HepG2 (cell line): ENCODE measurements around the gene GAD2. TPM values are rescaled to one million over a fixed set of nuclear protein-coding genes. Genes with fewer than 3 reads are reported as not detected.

Experiments
- ATAC-seq: fragments of 200-7000 bp; cut with Tn5 transposase; 3 replicates; pipeline ENCODE4 v1.9.1; 2020; ENCODE audit warnings: mild to moderate bottlenecking, moderate library complexity
- BruUV-seq: library from RNA; stranded (reverse); fragments of 400-500 nt; replicated peaks from 2 replicates; lab custom pipeline; 2021; lab: Mats Ljungman, UMichigan
- CTCF ChIA-PET: fragments of 300-600 bp; formaldehyde crosslinking; extraction: SDS; loops from one replicate; lab custom pipeline; 2021; ENCODE audit warnings: low total read pairs, inconsistent platforms, low intra/inter-chr PET ratio; lab: Yijun Ruan, JAX
- POLR2A ChIA-PET: fragments of 350-600 bp; sonication (Branson Sonifier 250); formaldehyde crosslinking; loops from one replicate; lab custom pipeline; 2020; ENCODE audit warnings: antibody characterized with exemption, inconsistent platforms; lab: Yijun Ruan, JAX
- DNase-seq: peaks from one replicate; pipeline ENCODE4 v3.0.0-alpha.2; 2015; ENCODE audit warnings: low spot score
- FAIRE-seq: peaks from 3 replicates; lab custom pipeline; 2011; peaks lifted over from hg19 to GRCh38; lab: Jason Lieb, UNC
- H2AFZ ChIP-seq: one replicate; pipeline ENCODE4 v1.6.1; 2011; ENCODE audit warnings: low read length, inconsistent platforms
- H3K27ac ChIP-seq: fragments of 300-600 bp; 3 replicates; pipeline ENCODE4 v1.8.0; 2011; ENCODE audit warnings: mixed run types, mild to moderate bottlenecking, mixed read lengths, low read length, inconsistent platforms; ENCODE audit not compliant: insufficient read depth; ENCODE audit errors: extremely low read length
- H3K27me3 ChIP-seq, 2 experiments: fragments of 200-600 bp in 1 of 2; 2 replicates in 1 of 2; 3 replicates in 1 of 2; pipeline versions ENCODE4 v1.6.0 to v1.8.0; 2011; ENCODE audit warnings: low read length in 2 of 2, mild to moderate bottlenecking in 2 of 2, moderate library complexity in 2 of 2, inconsistent platforms in 1 of 2; ENCODE audit not compliant: insufficient read depth in 2 of 2, control insufficient read depth in 1 of 2
- H3K36me3 ChIP-seq, 2 experiments: fragments of 200-600 bp in 1 of 2; replicated peaks in 1 of 2; 2 replicates in 1 of 2; 3 replicates in 1 of 2; pipeline versions ENCODE4 v1.5.1 to v1.8.0; 2011; ENCODE audit warnings: low read length in 2 of 2, inconsistent platforms in 1 of 2; ENCODE audit not compliant: insufficient read depth in 2 of 2, control insufficient read depth in 1 of 2
- H3K4me1 ChIP-seq: 2 replicates; pipeline ENCODE4 v1.5.1; 2012; ENCODE audit warnings: low read length, inconsistent platforms; ENCODE audit not compliant: insufficient read depth
- H3K4me2 ChIP-seq: 2 replicates; pipeline ENCODE4 v1.6.0; 2011; ENCODE audit warnings: low read depth, low read length, inconsistent platforms
- H3K4me3 ChIP-seq, 3 experiments: fragments of 200-600 bp in 1 of 3; sonication (generic), shearing (Covaris generic) in 1 of 3; replicated peaks in 1 of 3; 2 replicates each; pipeline ENCODE4 v1.5.1; 2011 to 2016; ENCODE audit warnings: low read length in 3 of 3, inconsistent platforms in 2 of 3, low read depth in 2 of 3, mild to moderate bottlenecking in 2 of 3, control low read depth in 1 of 3, mixed read lengths in 1 of 3; ENCODE audit not compliant: insufficient read depth in 1 of 3
- H3K79me2 ChIP-seq: one replicate; pipeline ENCODE4 v1.6.1; 2011; ENCODE audit warnings: low read length, inconsistent platforms; ENCODE audit not compliant: insufficient read depth
- H3K9ac ChIP-seq: 2 replicates; pipeline ENCODE4 v1.6.0; 2011; ENCODE audit warnings: mild to moderate bottlenecking, low read depth, low read length, inconsistent platforms; ENCODE audit not compliant: insufficient read depth
- H3K9me3 ChIP-seq: 2 replicates; pipeline ENCODE4 v1.5.1; 2012; ENCODE audit warnings: mild to moderate bottlenecking, low read length
- H4K20me1 ChIP-seq: 2 replicates; pipeline ENCODE4 v1.6.0; 2011; ENCODE audit warnings: inconsistent platforms, mild to moderate bottlenecking, low read length, moderate library complexity; ENCODE audit not compliant: insufficient read depth
- DPF2 ChIP-seq: sonication (generic); formaldehyde crosslinking; IDR thresholded peaks from 2 replicates; pipeline ENCODE4 v1.4.0; 2020; ENCODE audit warnings: mild to moderate bottlenecking, low read depth, missing genetic modification reagents, borderline replicate concordance
- ETS1 ChIP-seq: sonication (generic); formaldehyde crosslinking; IDR thresholded peaks from 2 replicates; pipeline ENCODE4 v1.4.0; 2020; ENCODE audit warnings: missing genetic modification reagents
- HNRNPK ChIP-seq: fragments of 200-400 bp; formaldehyde crosslinking; IDR thresholded peaks from 2 replicates; pipeline ENCODE4 v1.6.1; 2018; ENCODE audit warnings: low read length, low read depth, moderate library complexity, mild to moderate bottlenecking; ENCODE audit not compliant: poor library complexity, severe bottlenecking
- PAF1 ChIP-seq: IDR thresholded peaks from 2 replicates; pipeline ENCODE4 v1.6.1; 2016; ENCODE audit warnings: missing genetic modification reagents, missing compliant biosample characterization
- RERE ChIP-seq: IDR thresholded peaks from 2 replicates; pipeline ENCODE4 v1.6.1; 2016; ENCODE audit warnings: low read depth, missing genetic modification reagents, missing compliant biosample characterization
- ZBTB21 ChIP-seq: sonication (generic); formaldehyde crosslinking; IDR thresholded peaks from 2 replicates; pipeline ENCODE4 v1.4.0; 2020; ENCODE audit warnings: missing genetic modification reagents
- ZNF138 ChIP-seq: sonication (generic); formaldehyde crosslinking; IDR thresholded peaks from 2 replicates; pipeline ENCODE4 v1.5.0; 2020; ENCODE audit warnings: mild to moderate bottlenecking, low read depth, missing genetic modification reagents
- ZNF598 ChIP-seq: sonication (generic); formaldehyde crosslinking; IDR thresholded peaks from 2 replicates; pipeline ENCODE4 v1.5.1; 2020; ENCODE audit warnings: mild to moderate bottlenecking, missing genetic modification reagents, borderline replicate concordance
- WGBS: methylation state at CpG from one replicate; pipeline ENCODE4 v1.1.6; 2017; ENCODE audit warnings: low lambda C conversion rate; 5-methylcytosine and 5-hydroxymethylcytosine counted together
- in situ Hi-C: cut with HindIII; loops from 2 replicates; pipeline ENCODE4 v1.10.0; 2017; ENCODE audit warnings: low pct_unique_long_range_greater_than_20kb; ENCODE audit not compliant: extremely low pct_ligation_motif_present
- intact Hi-C: fragments of 100-400 bp; cut with micrococcal nuclease; formaldehyde crosslinking; loops from one replicate; pipeline ENCODE4 v1.10.0; 2022; ENCODE audit not compliant: unreplicated experiment
- polyA plus RNA-seq, 8 experiments: library from polyadenylated mRNA; depleted of rRNA in 3 of 8; stranded (reverse) in 7 of 8; unstranded in 1 of 8; fragments of >200 nt; fragmentation: Illumina TruSeq in 4 of 8; extraction: Trizol in 4 of 8; gene quantifications; 2 replicates each; pipeline versions ENCODE4 v1.2.1 to v1.2.3, GENCODE V29; 2011 to 2016; ENCODE audit warnings: low read depth in 4 of 8, missing spikeins in 1 of 8, mixed read lengths in 1 of 8; ENCODE audit not compliant: insufficient read depth in 1 of 8
- total RNA-seq, 5 experiments: library from RNA; depleted of rRNA; stranded (reverse); fragments of >200 nt; fragmentation: Illumina TruSeq; extraction: Trizol; gene quantifications; 2 replicates each; pipeline ENCODE4 v1.2.3, GENCODE V29; 2016; ENCODE audit warnings: low read depth in 1 of 5
- TF ChIP-seq, protein P1 (sequence below): sonication (generic); formaldehyde crosslinking; IDR thresholded peaks from 2 replicates; pipeline ENCODE4 v1.4.0; 2020; ENCODE audit warnings: mild to moderate bottlenecking, missing genetic modification reagents

Gene GAD2
- total and polyA plus RNA-seq, 2 of the 13 experiments (the other 11 are each of a cell fraction or from before 2014, with no cell fraction given) = not detected

GRCh38 chr10:26238378-26238777, 21.8 kb downstream of the GAD2 start (continued):
- no peak for TF ChIP-seq RERE (CRISPR knock-in tag)
- TF ChIP-seq HNRNPK = no peak
- TF ChIP-seq, protein P1, sequence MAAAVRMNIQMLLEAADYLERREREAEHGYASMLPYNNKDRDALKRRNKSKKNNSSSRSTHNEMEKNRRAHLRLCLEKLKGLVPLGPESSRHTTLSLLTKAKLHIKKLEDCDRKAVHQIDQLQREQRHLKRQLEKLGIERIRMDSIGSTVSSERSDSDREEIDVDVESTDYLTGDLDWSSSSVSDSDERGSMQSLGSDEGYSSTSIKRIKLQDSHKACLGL = no peak

- ATAC-seq (no peak), FAIRE-seq (no peak), DNase-seq (no peak)
- H3K79me2 ChIP-seq = no peaks in the 10 kb centered on the region
- POLR2A ChIA-PET = no interaction called here
- H4K20me1 ChIP-seq = no peaks in the 10 kb centered on the region
- BruUV-seq = no TSS peak
- H2AFZ ChIP-seq = no peak overlapping the region
- CTCF ChIA-PET = no interaction called here
- in situ Hi-C loops (no loop called here), intact Hi-C loops (no loop called here)
- no peaks in the 10 kb centered on the region for H3K36me3 ChIP-seq
- no peaks in the 10 kb centered on the region for H3K4me1 ChIP-seq
- H3K27ac ChIP-seq = no peak overlapping the region
- H3K4me3 ChIP-seq = no peak overlapping the region
- no peaks in the 10 kb centered on the region for H3K9me3 ChIP-seq
- H3K27me3 ChIP-seq = peaks cover 0 to 11% of the 10 kb centered on the region in 2 experiments; a peak in 1 of 5 replicates
- no peak overlapping the region for H3K9ac ChIP-seq
- H3K4me2 ChIP-seq = no peak overlapping the region
- WGBS = 2% methylated on average over 5 of the region's 5 CpGs
- TF ChIP-seq ZNF138 (CRISPR knock-in tag) (no peak), DPF2 (no peak), ETS1 (CRISPR knock-in tag) (no peak), ZBTB21 (CRISPR knock-in tag) (no peak), RERE (CRISPR knock-in tag) (no peak), PAF1 (CRISPR knock-in tag) (no peak), ZNF598 (CRISPR knock-in tag) (no peak)
Measured at GRCh38 chr10:26242706-26243350, 26.3 kb downstream of the GAD2 start.
